Astrocyte (in vitro differentiated cells and primary cell): ENCODE data around the gene CAMK1D.

ENCODE experiments used
- EZH2 ChIP-seq: IDR thresholded peaks from 2 replicates; pipeline ENCODE4 v1.6.1; 2012; ENCODE audit warnings: mild to moderate bottlenecking, low read length, inconsistent platforms; ENCODE audit not compliant: insufficient read depth
- TF ChIP-seq, protein P1 (sequence below): IDR thresholded peaks from 2 replicates; pipeline ENCODE4 v1.5.1; 2011; ENCODE audit warnings: low read depth, mild to moderate bottlenecking, inconsistent platforms, low read length, moderate library complexity; ENCODE audit not compliant: insufficient read depth

DNA sequence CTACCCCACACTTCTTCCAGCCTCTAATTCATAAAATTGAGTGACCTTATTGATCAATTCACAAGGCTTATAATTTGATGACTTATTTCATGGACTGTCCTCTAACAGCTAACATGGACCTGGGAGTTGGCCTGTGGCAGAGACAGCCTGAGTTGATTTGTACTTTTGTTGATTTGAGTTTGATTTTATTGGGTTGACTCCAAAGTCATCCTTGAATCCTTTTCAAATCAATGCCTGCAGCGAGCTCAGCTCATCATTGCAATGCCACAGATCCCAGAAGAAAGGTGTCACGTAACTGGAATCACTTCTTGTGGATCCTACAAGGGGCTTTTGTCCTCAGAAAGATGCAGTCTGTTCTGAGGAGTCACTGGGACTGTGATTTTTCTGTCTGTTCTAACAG, 138.0 kb downstream of the CAMK1D start:
- TF ChIP-seq, protein P1, sequence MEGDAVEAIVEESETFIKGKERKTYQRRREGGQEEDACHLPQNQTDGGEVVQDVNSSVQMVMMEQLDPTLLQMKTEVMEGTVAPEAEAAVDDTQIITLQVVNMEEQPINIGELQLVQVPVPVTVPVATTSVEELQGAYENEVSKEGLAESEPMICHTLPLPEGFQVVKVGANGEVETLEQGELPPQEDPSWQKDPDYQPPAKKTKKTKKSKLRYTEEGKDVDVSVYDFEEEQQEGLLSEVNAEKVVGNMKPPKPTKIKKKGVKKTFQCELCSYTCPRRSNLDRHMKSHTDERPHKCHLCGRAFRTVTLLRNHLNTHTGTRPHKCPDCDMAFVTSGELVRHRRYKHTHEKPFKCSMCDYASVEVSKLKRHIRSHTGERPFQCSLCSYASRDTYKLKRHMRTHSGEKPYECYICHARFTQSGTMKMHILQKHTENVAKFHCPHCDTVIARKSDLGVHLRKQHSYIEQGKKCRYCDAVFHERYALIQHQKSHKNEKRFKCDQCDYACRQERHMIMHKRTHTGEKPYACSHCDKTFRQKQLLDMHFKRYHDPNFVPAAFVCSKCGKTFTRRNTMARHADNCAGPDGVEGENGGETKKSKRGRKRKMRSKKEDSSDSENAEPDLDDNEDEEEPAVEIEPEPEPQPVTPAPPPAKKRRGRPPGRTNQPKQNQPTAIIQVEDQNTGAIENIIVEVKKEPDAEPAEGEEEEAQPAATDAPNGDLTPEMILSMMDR = no peak
- no peak for TF ChIP-seq EZH2
